Activated effector memory CD4-positive, alpha-beta T cell treated with anti-CD3 and anti-CD28 coated beads, Interleukin-2, amount 50 U/mL, for 16 hours (primary cell): ENCODE results near the gene RNF39.
"Not testable (repeated sequence)": the region's sequence is repeated elsewhere in the genome, so short reads cannot be mapped to it uniquely, and the experiment has no call there.

Experiments used
- DNase-seq: peaks from one replicate; pipeline ENCODE4 v3.0.0-alpha.2; 2020

Gene RNF39

GRCh38 chr6:30061092-30061857, 14.3 kb downstream of the RNF39 start, which contains the start of gene POLR1H:
POLR1H (plus strand) TSS chr6:30061265; CDS start chr6:30061525, 260 bp downstream.
- DNase-seq: peak; percentile 94

DNA sequence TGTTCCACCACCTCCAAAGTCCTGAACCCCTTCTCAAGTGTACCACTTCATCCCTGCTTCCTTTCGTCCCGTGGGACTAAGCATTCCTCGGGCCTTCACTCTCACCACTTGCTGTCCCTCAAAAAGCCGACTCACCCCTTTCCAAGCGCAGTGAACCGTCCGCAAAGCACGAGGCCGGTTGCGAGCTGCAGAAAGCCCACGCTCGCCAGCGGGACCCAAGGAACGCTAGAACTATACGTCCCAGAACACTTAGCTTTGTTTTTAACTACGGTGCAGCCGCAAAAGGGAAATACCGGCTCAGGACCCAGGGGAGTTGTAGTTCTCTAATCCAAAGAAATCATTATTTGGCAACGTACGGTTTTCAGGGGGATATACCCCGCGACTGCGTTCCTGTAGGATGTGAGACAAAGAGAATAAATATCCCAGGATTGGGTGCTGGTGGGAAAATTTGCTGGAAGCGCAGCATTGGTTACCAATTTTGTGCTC, 14.9 kb downstream of the RNF39 start:
- DNase-seq: peak; percentile 74

DNA sequence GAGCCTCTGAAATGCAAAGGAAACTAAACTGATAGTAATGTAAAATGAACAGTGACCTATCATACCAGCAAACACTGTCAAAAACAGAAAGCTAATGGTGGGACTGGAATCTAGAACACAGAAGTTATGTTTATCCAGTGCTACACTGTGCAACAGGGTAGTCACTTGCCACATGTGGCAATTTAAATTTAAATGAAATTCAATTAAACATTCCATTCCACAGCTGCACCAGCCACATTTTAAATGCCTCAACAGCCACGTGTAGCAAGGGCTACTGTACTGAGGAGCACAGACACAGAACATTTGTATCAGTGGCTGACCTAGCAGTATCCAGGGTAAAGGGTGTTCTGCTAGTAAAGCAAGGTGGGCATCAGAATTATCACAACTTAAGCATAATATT, 20.1 kb downstream of the RNF39 start:
- DNase-seq: no peak

GRCh38 chr6:30053682-30054081, 21.9 kb downstream of the RNF39 start:
- DNase-seq: no peak

- no peak for DNase-seq
Measured at GRCh38 chr6:30047220-30047619, 28.3 kb downstream of the RNF39 start.

GRCh38 chr6:30044630-30045029, 30.9 kb downstream of the RNF39 start:
- DNase-seq: no peak

DNA sequence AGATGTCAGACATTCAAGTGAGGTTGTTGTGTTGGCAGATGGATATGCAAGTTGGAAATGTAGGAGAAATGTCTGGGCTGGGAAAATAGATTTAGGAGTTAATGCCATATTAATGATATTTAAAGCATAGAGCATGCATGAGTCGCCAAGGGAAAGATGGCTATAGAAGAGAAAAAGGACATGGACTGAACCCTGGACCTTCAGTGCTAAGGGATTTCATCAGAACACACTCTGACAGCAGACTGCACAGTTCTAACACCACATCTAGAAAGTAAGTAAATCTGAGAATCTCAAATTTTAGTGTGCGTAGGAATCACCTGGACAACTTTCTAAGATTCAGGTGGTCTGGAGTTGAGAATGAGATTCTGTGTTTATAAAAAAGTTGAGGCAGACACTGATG, 31.8 kb downstream of the RNF39 start:
- no peak for DNase-seq

GRCh38 chr6:30042914-30043313, 32.7 kb downstream of the RNF39 start:
- DNase-seq: no peak

DNA sequence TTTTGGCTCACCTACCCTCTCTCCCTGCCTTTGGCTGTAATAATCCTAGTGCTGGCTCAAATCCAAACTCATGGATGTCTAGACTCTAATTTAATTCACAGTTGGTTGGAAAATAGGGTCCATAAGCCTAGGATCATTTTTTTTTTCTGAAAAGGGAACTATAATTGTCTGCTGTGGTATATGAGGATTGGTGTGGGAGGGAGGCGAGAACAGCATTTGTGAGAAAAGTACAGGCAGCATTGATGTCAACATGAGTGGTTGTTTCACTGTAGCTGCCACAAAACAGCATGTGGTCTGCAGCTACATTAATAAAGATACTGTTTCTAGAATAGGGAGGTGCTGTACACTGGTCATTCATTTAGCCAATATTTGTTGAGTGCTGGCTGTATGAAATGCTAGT, 33.1 kb downstream of the RNF39 start:
- no peak for DNase-seq

- no peak for DNase-seq
Measured at GRCh38 chr6:30041821-30042220, 33.7 kb downstream of the RNF39 start.

- no peak for DNase-seq
Measured at GRCh38 chr6:30041221-30041620, 34.3 kb downstream of the RNF39 start.

- DNase-seq: no peak
Measured at GRCh38 chr6:30037182-30037788, 38.3 kb downstream of the RNF39 start.

DNA sequence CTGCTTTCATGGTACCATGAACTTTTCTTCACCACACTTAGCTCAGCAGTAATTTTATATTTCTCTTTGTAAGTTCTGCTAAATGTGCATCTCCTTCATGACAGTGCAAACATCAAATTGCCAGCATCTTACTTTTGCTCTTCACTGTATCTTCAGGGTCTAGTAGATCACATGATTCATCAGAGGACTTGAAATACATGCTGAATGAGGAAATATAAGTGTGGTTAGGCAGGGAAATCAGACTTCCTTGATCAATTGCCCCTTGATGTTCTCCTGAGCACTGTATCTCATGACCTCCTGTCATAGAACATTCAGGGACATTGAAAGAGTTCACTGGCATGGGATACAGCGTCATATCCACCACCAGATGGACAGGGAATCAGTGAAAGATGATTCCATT, 39.8 kb downstream of the RNF39 start:
- DNase-seq: no peak

- DNase-seq: not testable (repeated sequence)
Measured at GRCh38 chr6:30033440-30033839, 42.1 kb downstream of the RNF39 start.

DNA sequence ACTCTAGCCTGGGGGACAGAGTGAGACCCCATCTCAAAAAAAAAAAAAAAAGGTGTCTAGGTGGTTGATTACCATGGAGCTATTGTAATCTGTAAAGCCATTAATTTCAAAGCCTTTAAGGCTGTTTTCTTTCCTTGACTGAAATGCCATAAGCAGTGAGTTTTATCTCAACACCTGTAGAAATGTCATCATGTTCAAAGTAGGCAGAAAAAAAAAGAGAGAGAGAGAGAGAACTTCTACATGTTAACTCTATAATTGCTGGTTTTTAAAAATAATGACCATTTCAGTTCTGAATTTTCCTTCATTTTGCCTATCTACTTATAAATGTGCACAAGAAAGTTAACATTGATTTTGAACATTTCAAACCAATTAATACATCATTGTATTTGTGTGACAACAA, 44.2 kb downstream of the RNF39 start:
- DNase-seq: no peak

DNA sequence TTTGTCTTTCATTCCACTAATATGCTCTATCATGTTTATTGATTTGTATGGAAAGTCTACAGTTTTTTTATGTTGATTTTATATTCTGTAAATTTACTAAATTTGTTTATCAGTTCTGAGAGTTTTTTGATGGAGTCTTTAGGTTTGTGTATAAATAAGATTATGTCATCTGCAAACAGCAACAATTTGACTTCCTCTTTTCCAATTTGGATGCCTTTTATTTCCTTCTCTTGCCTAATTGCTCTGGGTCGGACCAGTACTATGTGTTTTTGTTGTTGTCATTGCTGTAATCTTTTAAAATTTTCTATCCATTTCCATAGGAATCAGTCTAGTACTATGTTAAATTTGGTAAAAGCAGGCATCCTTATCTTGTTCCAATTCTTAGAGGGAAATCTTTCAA, 46.0 kb downstream of the RNF39 start:
- DNase-seq: no peak

GRCh38 chr6:30025186-30025585, 50.4 kb downstream of the RNF39 start:
- DNase-seq: no peak

DNA sequence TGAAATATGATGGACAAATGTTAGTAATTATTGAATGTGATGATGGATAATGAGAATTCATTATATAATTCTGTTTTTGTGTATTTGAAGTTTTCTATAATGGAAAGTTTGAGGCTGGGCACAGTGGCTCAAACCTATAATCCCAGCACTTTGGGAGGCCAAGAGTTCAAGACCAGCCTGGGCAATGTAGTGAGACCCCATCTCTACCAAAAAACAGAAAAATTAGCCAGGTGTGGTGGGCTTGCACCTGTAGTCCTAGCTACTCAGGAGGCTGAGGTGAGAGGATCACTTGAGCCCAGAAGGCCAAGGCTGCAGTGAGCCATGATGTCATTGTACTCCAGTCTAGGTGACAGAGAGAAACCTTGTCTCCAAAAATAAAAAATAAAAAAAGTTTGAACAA, 52.9 kb downstream of the RNF39 start:
- not testable (repeated sequence) for DNase-seq

GRCh38 chr6:30022189-30022588, 53.4 kb downstream of the RNF39 start:
- DNase-seq: no peak

- no peak for DNase-seq
Measured at GRCh38 chr6:30020626-30021025, 54.9 kb downstream of the RNF39 start.
